OCI-LY1 (cell line): Measurements from ENCODE around the gene NELL1.

Experiments
- CTCF ChIP-seq: fragments of 200-600 bp; sonication (generic), shearing (Covaris generic); IDR thresholded peaks from 2 replicates; pipeline ENCODE4 v1.5.1; 2017; ENCODE audit warnings: mild to moderate bottlenecking, antibody characterized with exemption, low read length, moderate library complexity, mixed read lengths
- EZH2 ChIP-seq: fragments of 200-600 bp; sonication (generic), shearing (Covaris generic); IDR thresholded peaks from 2 replicates; pipeline ENCODE4 v1.8.0; 2017; ENCODE audit warnings: borderline replicate concordance, mixed run types, mild to moderate bottlenecking, antibody characterized with exemption, low read length, moderate library complexity, mixed read lengths

DNA sequence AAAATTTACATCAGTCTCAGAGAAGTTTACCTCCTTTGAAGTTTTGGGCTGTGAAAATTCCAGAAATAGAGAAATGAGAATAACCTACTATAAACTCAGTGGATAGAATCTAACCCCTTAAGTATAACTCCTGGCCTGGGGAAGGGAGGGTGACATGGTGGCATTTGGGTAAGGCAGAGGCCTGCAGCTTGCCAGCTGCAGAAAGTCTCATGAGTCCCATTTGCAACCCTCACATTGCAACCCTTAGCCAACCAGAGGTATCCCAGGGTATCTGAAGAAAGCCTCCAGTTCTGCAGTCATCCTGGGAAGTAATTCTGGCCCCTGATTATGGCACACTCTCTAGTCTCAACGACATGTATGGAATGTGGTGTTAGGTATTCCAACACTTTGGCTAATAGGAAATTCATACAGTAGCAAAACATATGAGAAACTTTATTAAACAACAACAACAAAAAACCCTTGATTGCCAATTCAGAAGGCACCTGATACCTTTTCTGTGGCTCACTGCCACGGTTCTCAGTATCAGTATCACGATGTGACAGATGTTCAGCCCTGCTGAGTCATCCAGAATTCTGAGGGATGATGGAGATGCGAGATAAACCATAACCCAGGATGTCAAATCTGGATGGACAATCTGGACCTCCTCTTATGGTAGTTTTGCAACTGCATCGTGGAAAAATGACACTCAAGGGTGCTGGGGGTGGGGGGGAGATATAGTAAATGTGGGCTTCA is 743.4 kb downstream of the NELL1 start:
- TF ChIP-seq CTCF (no peak), EZH2 (no peak)
